HepG2 (cell line): ENCODE results near the gene STAG3. TPM values are rescaled to one million over a fixed set of nuclear protein-coding genes. Genes with fewer than 3 reads are reported as not detected.
A peak's percentile ranks its signal among the peaks of the same experiment; 100 is the strongest.

Experiments
- ADNP ChIP-seq: sonication (generic); formaldehyde crosslinking; IDR thresholded peaks from 2 replicates; pipeline ENCODE4 v1.4.0; 2020; ENCODE audit warnings: missing genetic modification reagents
- DR1 ChIP-seq: sonication (generic); formaldehyde crosslinking; IDR thresholded peaks from 2 replicates; pipeline ENCODE4 v1.8.0; 2021; ENCODE audit warnings: mild to moderate bottlenecking, missing genetic modification reagents, inconsistent platforms
- IRF2 ChIP-seq: IDR thresholded peaks from 2 replicates; pipeline ENCODE4 v1.6.1; 2018; ENCODE audit warnings: missing genetic modification reagents, missing compliant biosample characterization
- MAZ ChIP-seq, 2 experiments: sonication (generic) in 1 of 2; formaldehyde crosslinking in 1 of 2; IDR thresholded peaks; 2 replicates each; pipeline versions ENCODE4 v1.5.0 to v1.6.1; 2012 to 2020; ENCODE audit warnings: low read depth in 2 of 2, mild to moderate bottlenecking in 2 of 2, borderline replicate concordance in 1 of 2, improper control_type of control experiment in 1 of 2, low read length in 1 of 2, missing genetic modification reagents in 1 of 2, moderate library complexity in 1 of 2
- PITX1 ChIP-seq: sonication (generic); formaldehyde crosslinking; IDR thresholded peaks from 2 replicates; pipeline ENCODE4 v1.5.1; 2020; ENCODE audit warnings: mild to moderate bottlenecking, missing genetic modification reagents
- POLR2A ChIP-seq, 2 experiments: IDR thresholded peaks; 2 replicates each; pipeline ENCODE4 v1.6.1; 2011; ENCODE audit warnings: low read depth in 2 of 2, low read length in 2 of 2, mild to moderate bottlenecking in 1 of 2, moderate library complexity in 1 of 2; ENCODE audit not compliant: insufficient read depth in 1 of 2
- RAD21 ChIP-seq: fragments of 450-650 bp; formaldehyde crosslinking; IDR thresholded peaks from 2 replicates; pipeline ENCODE4 v1.5.0; 2020; ENCODE audit warnings: mild to moderate bottlenecking
- SETDB1 ChIP-seq: sonication (generic); formaldehyde crosslinking; IDR thresholded peaks from 2 replicates; pipeline ENCODE4 v1.5.1; 2020; ENCODE audit warnings: missing genetic modification reagents, mild to moderate bottlenecking, borderline replicate concordance
- SUZ12 ChIP-seq: fragments of 150-350 bp; IDR thresholded peaks from 2 replicates; pipeline ENCODE4 v1.6.1; 2014; ENCODE audit warnings: low read depth, low read length
- SYNCRIP ChIP-seq: fragments of 200-400 bp; formaldehyde crosslinking; IDR thresholded peaks from 2 replicates; pipeline ENCODE4 v1.6.1; 2018; ENCODE audit warnings: mild to moderate bottlenecking, low read depth, low read length; ENCODE audit not compliant: insufficient read depth
- THAP11 ChIP-seq: IDR thresholded peaks from 2 replicates; pipeline ENCODE4 v1.6.1; 2016; ENCODE audit warnings: missing biosample characterization, missing genetic modification reagents
- ZNF205 ChIP-seq: IDR thresholded peaks from 2 replicates; pipeline ENCODE4 v1.6.1; 2018; ENCODE audit warnings: missing biosample characterization, missing genetic modification reagents
- ZNF34 ChIP-seq: sonication (generic); formaldehyde crosslinking; IDR thresholded peaks from 2 replicates; pipeline ENCODE4 v1.4.0; 2020; ENCODE audit warnings: mild to moderate bottlenecking, missing genetic modification reagents, borderline replicate concordance
- ZNF562 ChIP-seq: sonication (generic); formaldehyde crosslinking; IDR thresholded peaks from 2 replicates; pipeline ENCODE4 v1.8.0; 2022; ENCODE audit warnings: missing genetic modification reagents, borderline replicate concordance
- ZNF564 ChIP-seq: sonication (generic); formaldehyde crosslinking; IDR thresholded peaks from 2 replicates; pipeline ENCODE4 v1.8.1; 2023; ENCODE audit warnings: mild to moderate bottlenecking, missing genetic modification reagents
- ZNF577 ChIP-seq: sonication (generic); formaldehyde crosslinking; IDR thresholded peaks from 2 replicates; pipeline ENCODE4 v1.4.0; 2020; ENCODE audit warnings: mild to moderate bottlenecking, low read depth, missing genetic modification reagents, borderline replicate concordance
- polyA plus RNA-seq, 8 experiments: library from polyadenylated mRNA; depleted of rRNA in 3 of 8; stranded (reverse) in 7 of 8; unstranded in 1 of 8; fragments of >200 nt; fragmentation: Illumina TruSeq in 4 of 8; extraction: Trizol in 4 of 8; gene quantifications; 2 replicates each; pipeline versions ENCODE4 v1.2.1 to v1.2.3, GENCODE V29; 2011 to 2016; ENCODE audit warnings: low read depth in 4 of 8, missing spikeins in 1 of 8, mixed read lengths in 1 of 8; ENCODE audit not compliant: insufficient read depth in 1 of 8
- total RNA-seq, 5 experiments: library from RNA; depleted of rRNA; stranded (reverse); fragments of >200 nt; fragmentation: Illumina TruSeq; extraction: Trizol; gene quantifications; 2 replicates each; pipeline ENCODE4 v1.2.3, GENCODE V29; 2016; ENCODE audit warnings: low read depth in 1 of 5
- TF ChIP-seq, protein P1 (sequence below): sonication (generic); formaldehyde crosslinking; IDR thresholded peaks from 2 replicates; pipeline ENCODE4 v1.9.0; 2021; ENCODE audit warnings: mild to moderate bottlenecking, missing genetic modification reagents
- TF ChIP-seq, protein P2 (sequence below): IDR thresholded peaks from 2 replicates; pipeline ENCODE4 v1.4.0; 2020; ENCODE audit warnings: mild to moderate bottlenecking, missing genetic modification reagents

Gene STAG3
- total and polyA plus RNA-seq, 2 of the 13 experiments (the other 11 are each of a cell fraction or from before 2014, with no cell fraction given): 0.09 to 0.33 TPM

DNA sequence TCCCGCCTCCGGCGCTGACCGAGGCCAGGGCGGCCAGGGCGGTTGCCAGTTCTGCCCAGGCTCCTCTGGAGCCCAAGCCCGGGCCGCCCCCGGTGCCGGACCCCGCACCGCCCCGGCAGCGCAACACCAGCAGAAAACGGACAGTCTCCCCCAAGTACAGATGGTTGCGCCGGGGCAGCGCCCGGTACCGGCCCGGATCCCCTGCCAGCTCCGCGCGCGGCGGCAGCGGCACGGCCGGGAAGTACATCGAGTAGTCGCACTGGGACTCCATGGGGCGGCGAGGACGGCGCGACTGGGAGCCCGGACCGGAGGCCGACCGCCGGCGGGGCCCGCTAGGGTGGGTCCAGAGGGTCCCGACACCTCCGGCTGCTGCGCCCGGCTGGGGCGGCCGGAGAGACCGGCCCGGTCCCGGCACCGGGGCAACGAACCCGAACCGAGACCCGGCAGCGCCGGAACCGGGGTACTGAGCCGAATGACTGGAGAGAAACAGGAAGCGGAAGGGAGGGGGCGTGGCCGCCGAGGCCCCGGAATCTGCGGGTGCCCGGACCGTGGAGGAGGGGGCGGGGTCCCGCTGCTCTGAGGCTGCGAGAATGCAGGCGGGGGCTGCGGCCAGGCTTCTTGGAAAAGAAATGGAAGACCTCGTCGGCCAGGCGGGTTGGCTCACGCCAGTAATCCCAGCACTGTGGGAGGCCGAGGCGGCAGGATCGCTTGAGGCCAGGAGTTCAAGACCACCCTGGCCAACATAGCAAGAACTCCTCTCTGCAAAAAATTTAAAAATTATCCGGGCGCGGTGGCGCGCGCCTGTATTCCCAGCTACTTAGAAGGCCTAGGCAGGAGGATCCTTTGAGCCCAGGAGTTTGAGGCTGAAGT, 19.3 kb upstream of the STAG3 start, which contains the start of gene TRAPPC14 (continued):
- TF ChIP-seq, protein P1, sequence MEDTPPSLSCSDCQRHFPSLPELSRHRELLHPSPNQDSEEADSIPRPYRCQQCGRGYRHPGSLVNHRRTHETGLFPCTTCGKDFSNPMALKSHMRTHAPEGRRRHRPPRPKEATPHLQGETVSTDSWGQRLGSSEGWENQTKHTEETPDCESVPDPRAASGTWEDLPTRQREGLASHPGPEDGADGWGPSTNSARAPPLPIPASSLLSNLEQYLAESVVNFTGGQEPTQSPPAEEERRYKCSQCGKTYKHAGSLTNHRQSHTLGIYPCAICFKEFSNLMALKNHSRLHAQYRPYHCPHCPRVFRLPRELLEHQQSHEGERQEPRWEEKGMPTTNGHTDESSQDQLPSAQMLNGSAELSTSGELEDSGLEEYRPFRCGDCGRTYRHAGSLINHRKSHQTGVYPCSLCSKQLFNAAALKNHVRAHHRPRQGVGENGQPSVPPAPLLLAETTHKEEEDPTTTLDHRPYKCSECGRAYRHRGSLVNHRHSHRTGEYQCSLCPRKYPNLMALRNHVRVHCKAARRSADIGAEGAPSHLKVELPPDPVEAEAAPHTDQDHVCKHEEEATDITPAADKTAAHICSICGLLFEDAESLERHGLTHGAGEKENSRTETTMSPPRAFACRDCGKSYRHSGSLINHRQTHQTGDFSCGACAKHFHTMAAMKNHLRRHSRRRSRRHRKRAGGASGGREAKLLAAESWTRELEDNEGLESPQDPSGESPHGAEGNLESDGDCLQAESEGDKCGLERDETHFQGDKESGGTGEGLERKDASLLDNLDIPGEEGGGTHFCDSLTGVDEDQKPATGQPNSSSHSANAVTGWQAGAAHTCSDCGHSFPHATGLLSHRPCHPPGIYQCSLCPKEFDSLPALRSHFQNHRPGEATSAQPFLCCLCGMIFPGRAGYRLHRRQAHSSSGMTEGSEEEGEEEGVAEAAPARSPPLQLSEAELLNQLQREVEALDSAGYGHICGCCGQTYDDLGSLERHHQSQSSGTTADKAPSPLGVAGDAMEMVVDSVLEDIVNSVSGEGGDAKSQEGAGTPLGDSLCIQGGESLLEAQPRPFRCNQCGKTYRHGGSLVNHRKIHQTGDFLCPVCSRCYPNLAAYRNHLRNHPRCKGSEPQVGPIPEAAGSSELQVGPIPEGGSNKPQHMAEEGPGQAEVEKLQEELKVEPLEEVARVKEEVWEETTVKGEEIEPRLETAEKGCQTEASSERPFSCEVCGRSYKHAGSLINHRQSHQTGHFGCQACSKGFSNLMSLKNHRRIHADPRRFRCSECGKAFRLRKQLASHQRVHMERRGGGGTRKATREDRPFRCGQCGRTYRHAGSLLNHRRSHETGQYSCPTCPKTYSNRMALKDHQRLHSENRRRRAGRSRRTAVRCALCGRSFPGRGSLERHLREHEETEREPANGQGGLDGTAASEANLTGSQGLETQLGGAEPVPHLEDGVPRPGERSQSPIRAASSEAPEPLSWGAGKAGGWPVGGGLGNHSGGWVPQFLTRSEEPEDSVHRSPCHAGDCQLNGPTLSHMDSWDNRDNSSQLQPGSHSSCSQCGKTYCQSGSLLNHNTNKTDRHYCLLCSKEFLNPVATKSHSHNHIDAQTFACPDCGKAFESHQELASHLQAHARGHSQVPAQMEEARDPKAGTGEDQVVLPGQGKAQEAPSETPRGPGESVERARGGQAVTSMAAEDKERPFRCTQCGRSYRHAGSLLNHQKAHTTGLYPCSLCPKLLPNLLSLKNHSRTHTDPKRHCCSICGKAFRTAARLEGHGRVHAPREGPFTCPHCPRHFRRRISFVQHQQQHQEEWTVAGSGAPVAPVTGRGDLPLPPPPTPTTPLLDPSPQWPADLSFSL (CRISPR knock-in tag): no peak
- TF ChIP-seq RAD21 (CRISPR knock-in tag): peak; percentile 32; the same call in 1 of the 2 replicates
- peak; percentile 23; the same call in 1 of the 2 replicates for TF ChIP-seq ZNF205 (CRISPR knock-in tag)
- peak; percentile 53; the same call in 1 of the 2 replicates for TF ChIP-seq PITX1
- no peak for TF ChIP-seq DR1 (CRISPR knock-in tag)
- TF ChIP-seq ZNF34 (CRISPR knock-in tag): peak; percentile 81; the same call in 1 of the 2 replicates
- TF ChIP-seq THAP11 (CRISPR knock-in tag): peak; percentile 86
- TF ChIP-seq ZNF577 (CRISPR knock-in tag): no peak
- TF ChIP-seq ADNP (CRISPR knock-in tag): no peak
- TF ChIP-seq POLR2A (IDR thresholded peaks at IDR 0.05; ENCODE audit: insufficient read depth in 1 of 2, low read depth in 2 of 2, low read length in 2 of 2): peak in 1 of 2 experiments; percentile 75; a peak in 2 of 4 replicates
- peak; percentile 70; the same call in 1 of the 2 replicates for TF ChIP-seq IRF2 (CRISPR knock-in tag)
- TF ChIP-seq SETDB1: no peak
- TF ChIP-seq MAZ (IDR thresholded peaks at IDR 0.05; ENCODE audit: borderline replicate concordance, low read depth, low read length): peak; percentile 67
- peak; percentile 76 for TF ChIP-seq MAZ (CRISPR knock-in tag; IDR thresholded peaks at IDR 0.05; ENCODE audit: low read depth)
- TF ChIP-seq, protein P2, sequence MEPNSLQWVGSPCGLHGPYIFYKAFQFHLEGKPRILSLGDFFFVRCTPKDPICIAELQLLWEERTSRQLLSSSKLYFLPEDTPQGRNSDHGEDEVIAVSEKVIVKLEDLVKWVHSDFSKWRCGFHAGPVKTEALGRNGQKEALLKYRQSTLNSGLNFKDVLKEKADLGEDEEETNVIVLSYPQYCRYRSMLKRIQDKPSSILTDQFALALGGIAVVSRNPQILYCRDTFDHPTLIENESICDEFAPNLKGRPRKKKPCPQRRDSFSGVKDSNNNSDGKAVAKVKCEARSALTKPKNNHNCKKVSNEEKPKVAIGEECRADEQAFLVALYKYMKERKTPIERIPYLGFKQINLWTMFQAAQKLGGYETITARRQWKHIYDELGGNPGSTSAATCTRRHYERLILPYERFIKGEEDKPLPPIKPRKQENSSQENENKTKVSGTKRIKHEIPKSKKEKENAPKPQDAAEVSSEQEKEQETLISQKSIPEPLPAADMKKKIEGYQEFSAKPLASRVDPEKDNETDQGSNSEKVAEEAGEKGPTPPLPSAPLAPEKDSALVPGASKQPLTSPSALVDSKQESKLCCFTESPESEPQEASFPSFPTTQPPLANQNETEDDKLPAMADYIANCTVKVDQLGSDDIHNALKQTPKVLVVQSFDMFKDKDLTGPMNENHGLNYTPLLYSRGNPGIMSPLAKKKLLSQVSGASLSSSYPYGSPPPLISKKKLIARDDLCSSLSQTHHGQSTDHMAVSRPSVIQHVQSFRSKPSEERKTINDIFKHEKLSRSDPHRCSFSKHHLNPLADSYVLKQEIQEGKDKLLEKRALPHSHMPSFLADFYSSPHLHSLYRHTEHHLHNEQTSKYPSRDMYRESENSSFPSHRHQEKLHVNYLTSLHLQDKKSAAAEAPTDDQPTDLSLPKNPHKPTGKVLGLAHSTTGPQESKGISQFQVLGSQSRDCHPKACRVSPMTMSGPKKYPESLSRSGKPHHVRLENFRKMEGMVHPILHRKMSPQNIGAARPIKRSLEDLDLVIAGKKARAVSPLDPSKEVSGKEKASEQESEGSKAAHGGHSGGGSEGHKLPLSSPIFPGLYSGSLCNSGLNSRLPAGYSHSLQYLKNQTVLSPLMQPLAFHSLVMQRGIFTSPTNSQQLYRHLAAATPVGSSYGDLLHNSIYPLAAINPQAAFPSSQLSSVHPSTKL: peak; percentile 56; the same call in 1 of the 2 replicates
- peak; percentile 51 for TF ChIP-seq ZNF564 (CRISPR knock-in tag)
- TF ChIP-seq SYNCRIP: no peak
- TF ChIP-seq SUZ12: no peak
- TF ChIP-seq ZNF562 (CRISPR knock-in tag): no peak
